RKO (cell line): ENCODE results near the gene MDH1.
A peak's percentile ranks its signal among the peaks of the same experiment; 100 is the strongest.
"Not testable (repeated sequence)": the region's sequence is repeated elsewhere in the genome, so short reads cannot be mapped to it uniquely, and the experiment has no call there.

Experiments
- DNase-seq: peaks from one replicate; pipeline ENCODE4 v3.0.0-alpha.2; 2016; ENCODE audit warnings: low spot score

MDH1 gene

DNA sequence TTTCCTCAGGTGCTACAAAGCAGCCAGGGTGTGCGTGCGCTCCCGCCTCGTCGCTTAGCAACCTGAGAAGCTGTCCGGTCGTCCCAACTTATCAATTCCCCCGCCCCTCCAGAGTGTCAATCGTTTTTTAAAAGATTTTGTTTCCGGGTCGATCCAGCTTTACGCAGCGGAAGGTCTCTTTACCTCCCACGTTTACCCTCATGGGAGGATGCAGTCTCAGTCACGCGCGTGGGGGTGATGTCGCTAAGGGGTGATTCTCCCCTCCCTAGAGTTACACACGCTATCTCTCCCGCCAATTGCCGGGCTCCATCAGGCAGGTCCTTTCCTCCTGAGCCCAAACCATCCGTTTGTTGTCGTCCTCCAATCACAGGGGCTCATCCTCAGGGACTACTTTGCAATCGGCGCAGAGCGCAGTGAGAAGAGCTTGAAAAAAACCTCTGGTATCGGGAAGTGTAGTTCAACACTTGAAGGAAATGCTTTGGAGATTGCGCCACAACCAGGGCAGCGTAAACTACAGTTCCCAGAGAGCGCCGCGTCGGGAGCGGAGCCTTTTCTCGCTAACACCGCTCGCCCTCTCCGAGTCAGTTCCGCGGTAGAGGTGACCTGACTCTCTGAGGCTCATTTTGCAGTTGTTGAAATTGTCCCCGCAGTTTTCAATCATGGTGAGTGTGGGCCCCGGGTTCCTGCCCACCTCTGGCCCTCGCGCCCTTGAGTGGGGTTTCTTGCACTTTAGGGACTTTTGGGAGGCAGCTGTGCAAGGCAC lies at the start of gene MDH1, which contains the start of gene WDPCP:
Gene MDH1 (plus strand): TSS at position 579 of the 763 bp plus-strand sequence. CDS start 81 bp downstream, at position 660.
Gene WDPCP (minus strand): TSS at position 93 of the 763 bp plus-strand sequence. CDS start 206 bp downstream, outside the sequence.
- peak; percentile 100 for DNase-seq

DNA sequence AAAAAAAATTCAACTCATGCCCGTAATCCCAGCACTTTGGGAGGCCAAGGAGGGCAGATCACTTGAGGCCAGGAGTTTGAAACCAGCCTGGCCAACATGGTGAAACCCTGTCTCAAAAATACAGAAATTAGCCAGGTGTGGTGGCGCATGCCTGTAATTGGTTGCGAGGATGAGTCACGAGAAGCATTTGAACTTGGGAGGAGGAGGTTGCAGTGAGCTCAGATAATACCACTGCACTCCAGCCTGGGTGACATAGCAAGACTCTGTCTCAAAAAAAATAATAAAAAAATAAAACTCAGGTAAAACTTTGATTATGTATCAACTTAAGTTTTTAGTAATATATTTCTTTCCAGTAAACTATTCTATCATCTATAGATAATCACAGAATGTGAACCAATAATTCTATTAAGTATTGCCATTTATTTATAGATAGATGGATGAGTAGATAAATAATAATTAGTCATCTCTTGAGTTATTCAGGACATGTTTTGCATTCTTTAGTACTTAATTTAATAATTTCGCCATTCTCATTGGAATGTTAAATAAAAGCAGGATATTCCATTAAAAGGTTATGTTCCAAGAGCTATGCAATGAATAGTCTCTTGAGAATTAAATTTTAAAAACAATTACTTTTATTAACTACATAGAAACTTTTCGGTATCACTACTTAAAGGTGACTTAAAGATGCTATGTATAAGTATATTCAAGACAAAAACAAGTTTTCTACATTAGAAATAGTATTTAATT lies 49.2 kb upstream of the MDH1 start:
- DNase-seq: no peak

- peak; percentile 51 for DNase-seq
Observed at GRCh38 chr2:63544017-63544627, 44.6 kb upstream of the MDH1 start.

- DNase-seq: no peak
Observed at GRCh38 chr2:63545023-63545422, 43.7 kb upstream of the MDH1 start.

DNA sequence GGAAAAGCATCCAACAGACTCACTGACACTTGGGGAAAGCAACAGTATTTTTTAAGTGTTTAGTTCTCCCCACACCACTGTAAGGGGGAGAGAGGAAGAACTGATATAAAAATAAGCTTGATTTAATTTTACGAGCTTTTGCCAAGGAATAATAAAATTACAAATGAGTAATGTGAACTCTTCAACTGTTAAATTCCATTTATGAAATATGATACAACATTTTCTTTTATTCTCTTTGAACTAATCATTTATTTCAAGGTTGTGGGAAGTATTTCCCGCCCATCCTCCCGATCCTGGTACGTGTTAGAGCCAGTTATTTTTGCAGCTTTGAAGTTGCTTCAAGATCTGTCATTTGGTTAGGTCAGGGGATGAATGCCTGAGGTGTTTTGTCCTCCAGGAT lies 35.7 kb upstream of the MDH1 start:
- DNase-seq: no peak

- DNase-seq: no peak
Observed at GRCh38 chr2:63555299-63555698, 33.5 kb upstream of the MDH1 start.

DNA sequence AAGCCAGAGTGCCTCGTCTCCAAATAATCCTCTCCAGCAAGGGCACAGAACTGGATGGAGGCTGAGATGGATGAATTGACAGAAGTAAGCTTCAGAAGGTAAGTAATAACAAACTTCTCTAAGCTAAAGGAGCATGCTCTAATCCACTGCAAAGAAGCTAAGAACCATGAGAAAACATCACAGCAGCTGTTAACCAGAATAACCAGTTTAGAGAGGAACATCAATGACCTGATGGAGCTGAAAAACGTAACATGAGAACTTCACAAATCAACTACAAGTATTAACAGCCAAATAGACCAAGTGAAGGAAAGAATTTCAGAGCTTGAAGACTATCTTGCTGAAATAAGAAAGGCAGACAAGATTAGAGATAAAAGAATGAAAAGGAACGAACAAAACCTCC lies 32.8 kb upstream of the MDH1 start:
- DNase-seq: no peak

DNA sequence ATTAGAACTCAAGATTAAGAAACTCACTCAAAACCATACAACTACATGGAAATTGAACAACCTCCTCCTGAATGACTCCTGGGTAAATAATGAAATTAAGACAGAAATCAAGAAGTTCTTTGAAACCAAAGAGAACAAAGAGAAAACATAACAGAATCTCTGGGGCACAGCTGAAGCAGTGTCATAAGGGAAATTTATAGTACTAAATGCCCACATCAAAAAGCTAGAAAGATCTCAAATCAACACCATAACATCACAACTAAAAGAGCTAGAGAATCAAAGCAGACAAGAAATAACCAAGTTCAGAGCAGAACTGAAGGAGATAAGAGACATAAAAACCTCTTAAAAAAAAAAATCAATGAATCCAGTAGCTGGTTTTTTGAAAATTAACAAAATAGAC lies 30.9 kb upstream of the MDH1 start:
- DNase-seq: not testable (repeated sequence)

DNA sequence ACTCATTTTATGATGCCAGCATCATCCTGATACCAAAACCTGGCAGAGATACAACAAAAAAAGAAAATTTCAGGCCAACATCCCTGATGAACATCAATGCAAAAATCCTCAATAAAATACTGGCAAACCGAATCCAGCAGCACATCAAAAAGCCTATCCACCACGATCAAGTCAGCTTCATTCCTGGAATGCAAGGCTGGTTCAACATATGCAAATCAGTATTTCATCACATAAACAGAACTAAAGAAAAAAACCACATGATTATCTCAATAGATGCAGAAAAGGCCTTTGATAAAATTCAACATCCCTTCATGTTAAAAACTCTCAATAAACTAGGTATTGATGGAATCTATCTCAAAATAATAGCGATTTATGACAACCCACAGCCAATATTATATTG lies 29.8 kb upstream of the MDH1 start:
- DNase-seq: not testable (repeated sequence)

- DNase-seq: no peak
Observed at GRCh38 chr2:63562751-63563150, 26.0 kb upstream of the MDH1 start.

DNA sequence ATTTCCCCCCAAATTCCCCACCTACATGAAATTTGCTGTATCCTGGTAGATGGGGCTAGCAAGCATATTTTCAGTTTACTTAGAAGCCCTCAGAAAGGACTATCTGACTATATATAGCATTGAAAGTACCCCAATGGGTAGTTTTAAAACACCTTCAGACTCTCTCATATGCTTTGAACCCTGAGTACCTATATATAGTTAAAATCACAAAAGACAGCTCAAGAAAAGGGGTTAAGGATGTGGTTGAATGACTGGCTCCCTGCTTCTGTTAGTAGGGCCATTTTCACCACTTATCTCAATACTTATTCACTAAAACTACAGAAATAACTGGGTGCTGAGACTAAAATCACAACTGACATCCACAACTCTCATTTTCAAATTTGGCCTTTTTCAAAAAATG lies 19.0 kb upstream of the MDH1 start:
- no peak for DNase-seq

DNA sequence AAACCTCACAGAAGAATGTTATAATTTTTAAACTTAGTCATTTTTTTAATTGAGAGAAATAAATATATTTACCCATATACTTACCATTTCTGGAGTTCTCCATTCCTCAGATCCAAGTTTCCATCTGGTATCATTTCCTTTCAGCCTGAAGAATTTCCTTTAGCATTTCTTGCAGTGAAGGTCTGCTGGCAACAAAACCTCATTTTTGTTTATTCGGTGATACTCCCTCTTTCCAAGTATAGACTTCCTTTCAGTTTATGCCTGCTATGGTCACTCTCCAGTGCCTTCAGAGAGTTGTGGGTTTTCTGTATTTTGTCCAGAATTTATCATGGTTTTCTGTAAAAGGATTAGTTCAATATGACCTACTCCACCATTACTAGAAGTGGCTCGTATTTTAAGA lies 17.5 kb upstream of the MDH1 start:
- no peak for DNase-seq

DNA sequence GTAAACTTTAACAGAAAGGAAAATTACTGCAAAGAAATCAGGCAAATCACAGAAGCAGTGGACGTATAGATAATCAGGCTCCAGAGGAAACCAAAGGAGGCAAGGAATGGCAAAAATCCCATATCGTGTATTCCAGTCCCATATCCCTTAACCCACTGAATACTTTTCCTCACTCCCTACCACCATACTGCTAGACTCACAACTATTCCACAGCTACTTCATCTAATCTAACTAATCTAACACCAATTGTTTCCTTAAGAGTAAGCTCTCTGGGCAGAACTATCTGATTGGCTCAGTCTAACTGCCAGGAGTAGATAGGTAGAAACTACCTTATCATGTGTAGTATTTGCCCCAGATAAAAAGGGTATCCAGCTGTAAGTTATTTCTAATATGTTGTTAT lies 16.8 kb upstream of the MDH1 start:
- no peak for DNase-seq

- DNase-seq: not testable (repeated sequence)
Observed at GRCh38 chr2:63573026-63573425, 15.7 kb upstream of the MDH1 start.

DNA sequence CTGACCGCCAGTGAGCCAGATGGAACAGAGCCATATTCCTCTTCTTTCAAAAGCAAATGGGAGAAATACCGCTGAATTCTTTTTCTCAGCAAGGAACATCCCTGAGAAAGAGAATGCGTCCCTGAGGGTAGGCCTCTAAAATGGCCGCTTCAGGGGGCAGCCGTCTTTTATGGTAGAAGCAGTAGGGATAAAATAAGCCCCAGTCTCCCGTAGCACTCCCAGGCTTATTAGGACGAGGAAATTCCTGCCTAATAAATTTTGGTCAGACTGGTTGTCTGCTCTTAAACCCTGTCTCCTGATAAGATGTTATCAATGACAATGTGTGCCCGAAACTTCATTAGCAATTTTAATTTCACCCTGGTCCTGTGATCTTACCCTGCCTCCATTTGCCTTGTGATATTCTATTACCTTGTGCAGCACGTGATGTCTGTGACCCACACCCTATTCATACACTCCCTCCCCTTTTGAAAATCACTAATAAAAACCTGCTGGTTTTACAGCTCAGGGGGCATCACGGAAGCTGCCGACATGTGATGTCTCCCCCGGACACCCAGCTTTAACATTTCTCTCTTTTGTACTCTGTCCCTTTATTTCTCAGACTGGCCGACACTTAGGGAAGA lies 14.9 kb upstream of the MDH1 start:
- DNase-seq: not testable (repeated sequence)

- DNase-seq: no peak
Observed at GRCh38 chr2:63576546-63576945, 12.2 kb upstream of the MDH1 start.

- DNase-seq: no peak
Observed at GRCh38 chr2:63578767-63579166, 10.0 kb upstream of the MDH1 start.

DNA sequence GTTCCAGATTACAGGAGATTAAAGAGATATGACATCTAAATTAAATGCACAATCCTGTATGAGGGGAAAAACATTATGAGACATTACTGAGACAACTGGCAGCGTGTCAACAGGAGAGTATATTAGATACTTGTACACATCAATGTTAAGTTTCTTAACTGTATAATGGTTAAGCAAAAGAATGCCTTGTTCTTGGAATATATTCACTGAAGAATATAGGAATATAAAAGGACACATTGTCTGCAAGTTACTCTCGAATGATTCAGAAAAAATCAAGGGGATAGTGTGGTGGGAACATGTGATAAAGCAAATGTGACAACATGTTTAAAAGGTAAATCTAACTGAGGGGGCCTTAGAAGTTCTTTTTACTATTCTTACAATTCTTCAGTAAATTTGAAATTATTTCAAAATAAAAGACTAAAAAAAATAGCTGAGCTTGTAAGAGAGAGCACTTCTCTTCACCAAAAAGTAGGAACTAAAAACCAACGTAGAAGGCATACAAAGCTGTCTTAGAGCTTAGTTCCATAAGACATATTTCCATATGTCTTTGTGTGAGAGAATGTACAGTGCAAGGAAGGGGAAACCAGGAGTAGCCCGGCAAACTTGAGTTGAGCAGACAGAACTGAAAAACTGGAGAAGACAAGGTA lies 8.0 kb upstream of the MDH1 start:
- DNase-seq: no peak

DNA sequence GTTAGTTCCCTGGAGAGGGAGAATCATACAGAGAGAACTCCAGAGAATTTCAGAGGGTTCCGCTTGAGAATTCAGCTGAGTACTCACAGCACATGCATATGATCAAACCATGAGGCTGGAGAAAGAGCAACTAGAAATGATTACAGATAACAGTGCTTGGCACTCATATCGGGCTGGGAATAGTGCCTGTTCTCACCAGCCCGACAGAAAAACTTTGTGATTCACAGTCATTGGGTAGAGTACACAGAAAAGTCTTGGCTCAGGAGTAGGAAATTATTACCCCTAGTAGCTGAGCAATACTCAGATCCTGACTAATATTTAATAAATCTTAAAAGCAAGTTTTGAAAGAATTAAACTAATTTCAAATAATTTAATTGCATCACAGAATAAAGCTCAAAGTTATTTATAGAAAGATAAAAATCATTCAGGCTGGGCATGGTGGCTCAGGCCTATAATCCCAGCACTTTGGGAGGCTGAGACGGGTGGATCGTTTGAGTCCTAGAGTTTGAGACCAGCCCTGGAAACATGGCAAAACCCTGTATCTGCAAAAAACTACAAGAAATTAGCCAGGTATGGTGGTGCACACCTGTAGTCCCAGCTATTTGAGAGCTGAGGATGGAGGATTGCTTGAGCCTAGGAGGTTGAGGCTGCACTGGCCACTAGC lies 7.3 kb upstream of the MDH1 start:
- DNase-seq: no peak

- no peak for DNase-seq
Observed at GRCh38 chr2:63582873-63583272, 5.9 kb upstream of the MDH1 start.

DNA sequence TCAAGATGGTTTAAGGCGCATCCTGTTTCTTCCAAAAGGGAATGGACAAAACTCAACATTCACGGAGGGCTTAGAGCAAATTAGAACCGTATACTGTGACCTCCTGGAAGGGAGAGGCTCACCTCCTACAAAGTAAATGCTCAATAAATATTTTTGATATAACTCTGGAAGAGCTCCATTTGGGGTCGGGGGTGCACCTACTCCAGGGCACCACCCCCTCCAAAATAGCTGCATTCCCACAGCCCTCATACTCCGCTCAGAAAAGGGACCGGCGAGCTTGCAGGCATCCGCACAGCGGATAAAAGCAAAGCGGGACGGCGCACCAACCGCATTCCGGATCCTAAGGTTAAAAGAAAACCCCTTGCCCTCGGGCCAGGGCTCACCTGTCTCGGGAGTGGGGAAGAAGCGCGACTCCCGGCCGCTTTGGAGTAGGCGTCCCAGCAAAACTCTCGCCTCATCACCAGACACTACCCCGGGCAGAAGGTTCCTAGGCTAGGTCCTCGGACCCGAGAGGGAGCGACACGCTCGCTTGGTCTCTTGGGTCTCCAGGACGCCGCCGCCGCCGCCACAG lies 864 bp upstream of the MDH1 start:
- no peak for DNase-seq
